Cardiac muscle cell (in vitro differentiated cells and primary cell): Measurements from ENCODE around the gene TMEM232. TPM values are rescaled to one million over a fixed set of nuclear protein-coding genes. Genes with fewer than 3 reads are reported as not detected.

Experiments used
- DNase-seq, 2 donors: peaks; one replicate each; pipeline versions ENCODE4 v3.0.0 to v3.0.0-alpha.2; 2010 to 2017; ENCODE audit warnings: low read depth in 1 of 2, low spot score in 1 of 2
- H3K27ac ChIP-seq: fragments of 200-600 bp; sonication (generic); 2 replicates; pipeline ENCODE4 v1.5.1; 2016
- H3K27me3 ChIP-seq: fragments of 200-600 bp; sonication (generic); 2 replicates; pipeline ENCODE4 v1.6.0; 2016; ENCODE audit warnings: control low read depth
- H3K36me3 ChIP-seq: fragments of 200-600 bp; sonication (generic); 2 replicates; pipeline ENCODE4 v1.5.1; 2016; ENCODE audit warnings: control low read depth
- H3K4me1 ChIP-seq: fragments of 200-600 bp; sonication (generic); 2 replicates; pipeline ENCODE4 v1.8.1; 2017; ENCODE audit warnings: low read depth, mild to moderate bottlenecking, mixed run types
- H3K4me3 ChIP-seq: fragments of 200-600 bp; sonication (generic); 2 replicates; pipeline ENCODE4 v1.5.1; 2016; ENCODE audit warnings: mild to moderate bottlenecking
- H3K9me3 ChIP-seq: fragments of 200-600 bp; sonication (generic); 2 replicates; pipeline ENCODE4 v1.5.1; 2017; ENCODE audit warnings: low read depth, mild to moderate bottlenecking, control low read depth
- CTCF ChIP-seq: IDR thresholded peaks from 2 replicates; pipeline ENCODE4 v1.5.1; 2012; ENCODE audit warnings: low read depth, mild to moderate bottlenecking, low read length
- polyA plus RNA-seq: library from polyadenylated mRNA; unstranded; fragments of >200 nt; fragmentation: Nextera tagmentation; extraction: Ambion mirVana; gene quantifications from 2 replicates; pipeline ENCODE4 v1.2.1, GENCODE V29; 2016
- total RNA-seq: library from RNA; depleted of rRNA; stranded (reverse); fragments of >200 nt; gene quantifications from 2 replicates; pipeline ENCODE4 v1.2.3, GENCODE V29; 2016

TMEM232 gene
- total and polyA plus RNA-seq, 2 experiments from 2014 or later: 2.5 to 7.0 TPM

- Histone ChIP-seq H3K9me3 (no peaks in the 10 kb centered on the region), H3K36me3 (no peaks in the 10 kb centered on the region), H3K27ac (no peak overlapping the region), H3K4me3 (no peak overlapping the region), H3K27me3 (no peaks in the 10 kb centered on the region), H3K4me1 (no peaks in the 10 kb centered on the region)
- no peak for DNase-seq
- TF ChIP-seq CTCF: no peak
These were observed 110.5 kb downstream of the TMEM232 start for GRCh38 chr5:110616009-110616408.

- Histone ChIP-seq H3K4me3 (no peak overlapping the region), H3K27me3 (no peaks in the 10 kb centered on the region), H3K9me3 (no peaks in the 10 kb centered on the region), H3K27ac (no peak overlapping the region), H3K36me3 (no peaks in the 10 kb centered on the region), H3K4me1 (no peaks in the 10 kb centered on the region)
- DNase-seq: no peak
- no peak for TF ChIP-seq CTCF
These were observed 113.7 kb downstream of the TMEM232 start for GRCh38 chr5:110612794-110613247.

- no peak for TF ChIP-seq CTCF
- no peak for DNase-seq
- H3K27me3 ChIP-seq: no peaks in the 10 kb centered on the region
- no peaks in the 10 kb centered on the region for H3K36me3 ChIP-seq
- no peaks in the 10 kb centered on the region for H3K4me1 ChIP-seq
- no peak overlapping the region for H3K27ac ChIP-seq
- H3K9me3 ChIP-seq: no peaks in the 10 kb centered on the region
- H3K4me3 ChIP-seq: no peak overlapping the region
These were observed 114.7 kb downstream of the TMEM232 start for GRCh38 chr5:110611817-110612216.

- no peak for TF ChIP-seq CTCF
- no peaks in the 10 kb centered on the region for H3K9me3 ChIP-seq
These were observed 131.6 kb downstream of the TMEM232 start for GRCh38 chr5:110594866-110595265.

GRCh38 chr5:110590187-110590586, 136.3 kb downstream of the TMEM232 start:
- TF ChIP-seq CTCF: peak; percentile 45
- Histone ChIP-seq H3K4me3 (no peak overlapping the region), H3K4me1 (no peaks in the 10 kb centered on the region), H3K9me3 (no peaks in the 10 kb centered on the region), H3K27ac (no peak overlapping the region), H3K27me3 (no peaks in the 10 kb centered on the region), H3K36me3 (no peaks in the 10 kb centered on the region)
- peak; percentile 11 to 36 for DNase-seq

More at GRCh38 chr5:110594866-110595265, 131.6 kb downstream of the TMEM232 start:
- no peak for DNase-seq
- H3K27me3 ChIP-seq: no peaks in the 10 kb centered on the region
- H3K4me1 ChIP-seq: no peaks in the 10 kb centered on the region
- H3K4me3 ChIP-seq: no peak overlapping the region
- H3K27ac ChIP-seq: no peak overlapping the region
- H3K36me3 ChIP-seq: no peaks in the 10 kb centered on the region
